Measurements from ENCODE around the gene PDGFA. TPM values are rescaled to one million over a fixed set of nuclear protein-coding genes. Genes with fewer than 3 reads are reported as not detected.

The PDGFA gene
- total RNA-seq, 2 experiments from 2014 or later = 7.7 TPM

DNA sequence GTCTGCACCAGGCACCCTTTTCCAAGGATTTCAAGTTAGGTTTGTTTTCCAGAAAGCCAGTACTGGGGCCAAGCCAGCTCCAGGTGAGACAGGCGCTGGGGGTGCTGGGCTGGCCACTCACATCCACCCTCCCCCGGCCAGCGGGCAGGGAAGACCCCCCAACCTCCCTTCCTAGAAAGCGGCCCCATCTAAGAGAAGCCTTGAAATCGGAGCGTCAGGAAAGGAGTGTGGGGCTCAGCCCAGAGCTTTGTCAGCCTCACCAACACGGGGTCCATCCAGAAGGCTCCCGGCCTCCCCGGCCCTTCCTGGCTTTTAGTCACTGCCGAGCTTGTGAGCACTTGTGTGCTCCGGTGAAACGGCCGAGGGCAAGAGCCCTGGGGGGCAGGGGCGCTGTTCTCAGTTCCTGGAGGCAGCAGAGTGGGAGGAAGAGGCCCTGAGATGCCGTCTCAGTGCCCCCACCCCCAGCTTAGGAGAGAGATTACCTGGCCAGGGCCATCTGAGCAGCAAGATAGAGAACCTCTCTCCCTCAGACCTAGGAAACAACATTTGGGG lies 39.6 kb downstream of the PDGFA start:
- Mint-ChIP-seq H3K27ac (no peak overlapping the region), H3K27me3 (ENCODE audit: low read depth) (no peaks in the 10 kb centered on the region), H3K9me3 (peaks cover 2% of the 10 kb centered on the region), H3K4me1 (ENCODE audit: low read depth) (no peaks in the 10 kb centered on the region), H3K36me3 (ENCODE audit: low read depth) (no peaks in the 10 kb centered on the region), H3K4me3 (no peak overlapping the region)
- no peak for DNase-seq
- CTCF ChIA-PET = no interaction called here
- intact Hi-C loops (cut with micrococcal nuclease) = no loop called here

DNA sequence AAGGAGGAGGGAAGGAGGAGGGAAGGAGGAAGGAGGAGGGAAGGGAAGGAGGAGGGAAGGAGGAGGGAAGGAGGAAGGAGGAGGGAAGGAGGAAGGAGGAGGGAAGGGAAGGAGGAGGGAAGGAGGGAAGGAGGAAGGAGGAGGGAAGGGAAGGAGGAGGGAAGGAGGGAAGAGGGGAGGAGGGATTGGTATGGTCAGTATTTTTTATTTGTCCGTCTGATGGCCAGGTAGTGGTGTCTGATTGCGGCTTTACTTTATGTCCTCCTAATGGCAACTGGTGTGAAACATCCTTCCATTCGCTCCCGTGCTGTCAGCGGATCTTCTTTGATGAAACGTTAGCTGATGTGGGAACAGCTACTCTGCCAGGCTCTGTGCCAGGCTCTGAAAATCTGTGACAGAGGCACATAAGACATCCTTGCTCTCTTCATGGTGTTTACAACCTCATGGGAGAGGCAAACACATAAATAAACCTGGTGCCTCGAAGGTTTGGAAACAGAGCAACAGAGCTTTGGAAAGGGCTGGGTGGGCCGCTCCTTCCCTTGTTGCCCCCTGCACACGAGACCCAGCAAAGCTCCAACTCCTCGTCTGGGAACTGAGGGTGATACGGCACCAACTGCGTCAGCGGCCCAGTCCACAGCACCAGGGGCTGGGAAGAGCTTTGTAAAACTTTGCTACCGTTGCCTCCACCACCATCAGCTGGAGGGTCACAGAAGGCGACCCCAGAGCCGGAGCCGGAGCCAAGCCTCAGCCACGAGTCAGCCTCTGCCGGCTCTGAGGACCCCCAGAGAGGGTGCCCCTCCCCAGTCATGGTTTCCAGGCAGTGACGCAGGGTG lies 40.3 kb downstream of the PDGFA start:
- no peaks in the 10 kb centered on the region for H3K4me1 Mint-ChIP-seq (ENCODE audit: low read depth)
- intact Hi-C loops (cut with micrococcal nuclease) = no loop called here
- CTCF ChIA-PET = no interaction called here

DNA sequence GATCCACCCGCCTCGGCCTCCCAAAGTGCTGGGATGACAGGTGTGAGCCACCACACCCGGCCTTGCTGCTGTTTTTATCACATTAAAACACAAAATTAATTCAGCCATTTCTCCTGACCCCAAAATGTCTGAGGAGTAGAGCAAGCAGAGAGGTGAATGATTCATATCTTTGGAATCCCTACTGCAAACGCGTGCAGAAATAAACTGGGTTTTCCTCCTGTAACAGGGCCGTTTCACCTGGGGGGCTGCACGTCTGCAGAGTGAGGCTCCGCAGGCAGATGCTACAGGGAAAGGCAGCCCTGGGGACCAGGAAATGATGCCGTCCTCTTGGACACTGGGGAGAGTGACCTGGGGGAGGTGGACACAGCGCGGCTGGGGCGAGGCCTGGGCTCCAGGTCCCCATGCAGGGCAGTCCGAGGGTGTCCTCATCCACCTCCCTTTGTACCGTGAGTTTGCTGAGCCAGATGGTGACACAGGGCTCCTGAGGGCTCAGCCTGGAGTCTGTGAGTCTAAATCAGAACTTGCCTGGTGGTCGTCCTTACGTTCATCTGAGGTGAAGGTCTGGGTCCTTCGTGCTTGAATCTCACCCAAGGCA lies 41.9 kb downstream of the PDGFA start:
- H3K27ac Mint-ChIP-seq = no peak overlapping the region
- peaks cover 5% of the 10 kb centered on the region for H3K9me3 Mint-ChIP-seq
- no peaks in the 10 kb centered on the region for H3K4me1 Mint-ChIP-seq (ENCODE audit: low read depth)
- no peaks in the 10 kb centered on the region for H3K27me3 Mint-ChIP-seq (ENCODE audit: low read depth)
- peaks cover 2% of the 10 kb centered on the region for H3K36me3 Mint-ChIP-seq (ENCODE audit: low read depth)
- intact Hi-C loops (cut with micrococcal nuclease) = no loop called here
- CTCF ChIA-PET = no interaction called here
- DNase-seq = no peak
- no peak overlapping the region for H3K4me3 Mint-ChIP-seq

More for the DNA sequence above, 40.3 kb downstream of the PDGFA start:
- Mint-ChIP-seq H3K27ac (no peak overlapping the region), H3K27me3 (ENCODE audit: low read depth) (no peaks in the 10 kb centered on the region), H3K9me3 (peaks cover 4% of the 10 kb centered on the region), H3K4me3 (no peak overlapping the region), H3K36me3 (ENCODE audit: low read depth) (no peaks in the 10 kb centered on the region)
- DNase-seq = no peak

DNA sequence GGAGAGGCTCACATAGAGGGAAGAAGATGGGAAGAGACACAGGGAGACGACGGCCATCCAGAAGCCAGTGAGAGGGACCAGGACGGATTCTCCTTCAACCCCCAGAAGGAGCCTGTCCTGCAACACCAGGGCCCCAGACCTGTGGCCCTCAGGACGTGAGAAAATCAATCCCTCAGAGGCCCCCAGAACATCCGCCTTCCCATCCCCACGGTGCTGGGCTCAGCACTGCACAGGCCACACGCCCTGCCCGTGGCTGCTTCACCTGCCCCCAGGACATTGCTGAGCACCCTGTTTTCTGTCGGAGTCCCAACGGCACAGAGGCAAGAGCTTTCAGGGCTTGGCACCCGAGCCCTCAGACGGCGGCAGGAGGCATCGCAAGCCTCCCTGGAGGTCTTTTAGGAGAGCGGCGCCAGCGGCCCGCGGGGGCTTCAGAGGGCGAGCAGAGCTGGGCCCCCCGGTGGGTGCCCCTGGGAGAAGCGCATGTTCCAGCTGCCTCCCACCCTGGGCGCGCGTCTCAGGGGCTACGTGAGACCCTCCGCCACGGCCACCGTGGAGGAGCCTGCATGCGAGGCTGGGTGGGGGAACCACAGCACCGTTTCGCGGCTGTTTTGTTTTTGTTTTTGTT lies 42.8 kb downstream of the PDGFA start:
- Mint-ChIP-seq H3K9me3 (peaks cover 4% of the 10 kb centered on the region), H3K36me3 (ENCODE audit: low read depth) (peaks cover 2% of the 10 kb centered on the region), H3K4me3 (no peak overlapping the region), H3K4me1 (ENCODE audit: low read depth) (peaks cover 4% of the 10 kb centered on the region), H3K27ac (no peak overlapping the region), H3K27me3 (ENCODE audit: low read depth) (no peaks in the 10 kb centered on the region)
- no peak for DNase-seq
- CTCF ChIA-PET = no interaction called here
- intact Hi-C loops (cut with micrococcal nuclease) = no loop called here

DNA sequence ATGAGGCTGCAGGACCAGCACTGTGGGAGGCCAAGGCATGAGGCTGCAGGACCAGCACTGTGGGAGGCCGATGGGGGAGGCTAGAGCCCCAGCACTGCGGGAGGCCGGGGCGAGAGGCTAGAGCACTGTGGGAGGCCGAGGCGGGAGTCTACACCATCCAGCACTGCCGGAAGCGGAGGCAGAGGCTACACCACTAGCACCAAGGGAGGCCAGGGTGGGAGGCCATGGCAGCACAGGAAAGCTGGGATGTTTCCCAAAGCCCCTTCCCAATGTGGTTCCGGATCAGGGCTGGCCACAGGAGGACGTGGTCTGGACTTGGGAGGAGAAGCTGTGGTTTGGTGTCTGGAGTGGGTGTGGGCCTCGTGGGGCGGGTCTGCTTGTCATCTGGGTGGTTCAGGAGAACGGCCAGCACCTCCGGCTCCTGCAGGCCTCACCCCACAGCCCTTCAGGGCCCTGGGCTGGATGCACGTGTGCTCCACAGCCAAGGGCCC lies 43.6 kb downstream of the PDGFA start:
- H3K27ac Mint-ChIP-seq = no peak overlapping the region
- peaks cover 4% of the 10 kb centered on the region for H3K4me1 Mint-ChIP-seq (ENCODE audit: low read depth)
- peaks cover 4% of the 10 kb centered on the region for H3K9me3 Mint-ChIP-seq
- intact Hi-C loops (cut with micrococcal nuclease) = no loop called here
- H3K27me3 Mint-ChIP-seq (ENCODE audit: low read depth) = no peaks in the 10 kb centered on the region
- CTCF ChIA-PET = no interaction called here
- DNase-seq = no peak
- H3K4me3 Mint-ChIP-seq = no peak overlapping the region
- H3K36me3 Mint-ChIP-seq (ENCODE audit: low read depth) = peaks cover 2% of the 10 kb centered on the region

DNA sequence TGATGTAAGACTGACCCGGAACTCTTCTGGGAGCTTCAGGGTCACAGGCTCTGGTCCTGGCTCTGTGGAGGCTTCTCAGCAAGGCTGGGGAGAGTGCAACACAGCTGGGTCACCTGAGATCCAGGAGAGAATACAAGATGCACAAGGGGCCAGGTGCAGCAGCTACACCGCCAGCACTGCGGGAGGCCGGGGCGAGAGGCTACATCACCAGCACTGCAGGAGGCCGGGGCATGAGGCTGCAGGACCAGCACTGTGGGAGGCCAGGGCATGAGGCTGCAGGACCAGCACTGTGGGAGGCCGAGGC lies 44.3 kb downstream of the PDGFA start:
- H3K4me1 Mint-ChIP-seq (ENCODE audit: low read depth) = peaks cover 4% of the 10 kb centered on the region
- intact Hi-C loops (cut with micrococcal nuclease) = no loop called here
- no peak overlapping the region for H3K27ac Mint-ChIP-seq

DNA sequence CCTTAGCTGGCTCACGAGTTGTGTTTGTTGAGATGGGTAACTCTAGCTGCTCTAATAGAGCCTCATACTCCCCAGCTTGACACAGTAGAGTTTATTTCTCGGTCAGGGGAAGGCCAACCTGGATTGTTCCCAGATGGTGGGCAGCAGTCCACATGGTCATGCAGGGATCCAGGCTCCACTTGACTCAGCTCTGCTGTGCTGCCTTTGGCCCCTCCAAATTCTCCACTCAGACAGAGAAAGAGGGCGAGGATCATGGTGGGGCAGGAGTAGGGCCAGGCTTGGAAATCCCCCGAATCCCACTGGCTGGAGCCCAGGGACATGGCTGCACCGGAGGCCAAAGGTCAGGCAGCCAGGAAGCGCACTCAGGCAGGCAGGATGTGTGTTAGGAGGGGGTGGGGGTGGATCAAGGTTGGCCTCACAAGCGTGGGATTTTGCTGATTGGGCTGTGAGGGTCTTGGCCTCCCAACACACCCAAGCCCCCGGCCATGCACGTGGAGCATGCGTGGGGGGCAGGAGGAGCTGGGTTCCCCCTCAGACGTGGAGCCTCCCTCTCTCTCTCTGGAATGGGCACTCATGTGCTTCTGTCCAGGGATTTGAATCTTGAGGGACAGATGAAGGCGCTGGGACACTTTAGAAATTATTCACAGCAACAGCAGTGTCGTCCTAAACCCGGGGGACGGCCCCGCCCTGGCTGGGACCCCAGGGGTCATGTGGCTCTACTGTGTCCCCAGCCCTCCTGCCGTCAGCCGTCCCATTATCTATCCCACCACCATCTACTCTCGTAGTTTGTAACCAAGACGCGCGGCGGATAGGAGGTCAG lies 44.8 kb downstream of the PDGFA start:
- peaks cover 4% of the 10 kb centered on the region for H3K4me1 Mint-ChIP-seq (ENCODE audit: low read depth)
- intact Hi-C loops (cut with micrococcal nuclease) = no loop called here
- CTCF ChIA-PET = no interaction called here
- no peak overlapping the region for H3K4me3 Mint-ChIP-seq
- H3K9me3 Mint-ChIP-seq = peaks cover 4% of the 10 kb centered on the region
- no peak overlapping the region for H3K27ac Mint-ChIP-seq
- peaks cover 2% of the 10 kb centered on the region for H3K36me3 Mint-ChIP-seq (ENCODE audit: low read depth)
- H3K27me3 Mint-ChIP-seq (ENCODE audit: low read depth) = no peaks in the 10 kb centered on the region
- no peak for DNase-seq

More for the DNA sequence above, 44.3 kb downstream of the PDGFA start:
- Mint-ChIP-seq H3K9me3 (peaks cover 4% of the 10 kb centered on the region), H3K27me3 (ENCODE audit: low read depth) (no peaks in the 10 kb centered on the region), H3K4me3 (no peak overlapping the region), H3K36me3 (ENCODE audit: low read depth) (peaks cover 2% of the 10 kb centered on the region)
- CTCF ChIA-PET = no interaction called here
- DNase-seq = no peak

DNA sequence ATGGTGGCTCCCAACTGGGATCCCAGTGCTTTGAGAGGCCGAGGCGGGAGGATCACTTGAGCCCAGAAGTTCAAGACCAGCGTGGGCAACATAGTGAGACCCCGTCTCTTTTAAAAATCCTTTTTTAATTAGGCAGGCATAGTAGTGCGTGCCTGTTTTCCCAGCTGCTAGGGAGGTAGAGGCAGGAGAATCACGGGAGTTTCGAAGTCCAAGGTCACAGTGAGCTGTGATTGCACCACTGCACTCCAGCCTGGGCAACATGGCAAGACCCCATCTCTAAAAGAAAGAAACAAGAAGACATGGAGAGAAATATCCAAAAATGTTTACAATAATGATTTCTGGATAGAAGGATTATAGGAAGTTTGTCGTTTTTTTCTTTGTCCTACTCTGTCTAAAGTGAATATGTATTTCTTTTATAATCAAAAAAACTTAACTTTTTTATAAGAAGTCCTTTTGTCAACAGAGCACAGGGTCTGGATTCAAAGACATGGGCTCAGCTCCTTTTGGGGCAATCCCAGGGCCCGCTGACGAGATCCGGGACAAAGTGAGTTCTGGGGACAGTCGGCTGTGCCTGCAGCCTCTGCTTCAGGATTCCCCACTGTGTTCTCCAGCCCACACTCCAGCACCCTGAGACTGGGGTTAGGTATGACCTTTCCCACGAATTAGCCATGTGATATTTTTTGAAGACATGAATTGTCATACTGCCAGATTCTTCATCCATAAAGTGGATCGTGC lies 45.6 kb downstream of the PDGFA start:
- Mint-ChIP-seq H3K4me1 (ENCODE audit: low read depth) (peaks cover 5% of the 10 kb centered on the region), H3K27me3 (ENCODE audit: low read depth) (no peaks in the 10 kb centered on the region), H3K27ac (no peak overlapping the region), H3K36me3 (ENCODE audit: low read depth) (peaks cover 2% of the 10 kb centered on the region), H3K9me3 (peaks cover 4% of the 10 kb centered on the region), H3K4me3 (no peak overlapping the region)
- intact Hi-C loops (cut with micrococcal nuclease) = no loop called here
- no peak for DNase-seq
- CTCF ChIA-PET = no interaction called here

DNA sequence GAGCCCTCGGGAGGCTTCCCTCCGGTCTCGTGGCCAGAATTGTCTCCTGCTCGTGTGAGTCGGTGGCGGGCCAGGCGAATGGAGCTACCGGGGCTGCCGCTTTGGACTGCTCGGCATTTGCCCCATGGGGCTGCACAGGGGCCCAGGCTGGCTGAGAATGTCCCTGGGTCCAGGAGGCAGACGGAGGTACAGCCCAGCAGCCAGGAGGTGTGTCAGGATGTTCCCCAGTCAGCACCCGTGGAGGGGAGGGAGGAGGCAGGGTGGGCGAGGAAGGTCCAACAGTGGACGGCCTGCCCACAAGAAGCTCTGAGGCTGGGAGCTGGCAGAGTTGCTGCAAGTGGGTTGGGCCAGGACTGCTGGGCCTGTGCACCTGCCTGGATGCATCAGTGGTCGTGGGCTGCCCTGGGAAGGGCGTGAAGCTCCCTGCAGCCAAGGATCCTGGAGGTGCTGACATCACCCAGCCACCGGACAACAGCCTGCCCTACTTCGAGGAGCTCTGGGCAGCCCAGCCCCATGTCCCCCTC lies 46.4 kb downstream of the PDGFA start:
- H3K4me1 Mint-ChIP-seq (ENCODE audit: low read depth) = peaks cover 10% of the 10 kb centered on the region
- CTCF ChIA-PET = interaction anchor here (1.1 kb wide), 1 partner anchor 152 kb away, joined by 3 read pairs; no protein-coding TSS in a partner anchor
- intact Hi-C loops (cut with micrococcal nuclease) = no loop called here
- no peak for DNase-seq
- H3K27ac Mint-ChIP-seq = no peak overlapping the region
- no peak overlapping the region for H3K4me3 Mint-ChIP-seq
- no peaks in the 10 kb centered on the region for H3K27me3 Mint-ChIP-seq (ENCODE audit: low read depth)
- H3K36me3 Mint-ChIP-seq (ENCODE audit: low read depth) = peaks cover 2% of the 10 kb centered on the region
- H3K9me3 Mint-ChIP-seq = peaks cover 7% of the 10 kb centered on the region

DNA sequence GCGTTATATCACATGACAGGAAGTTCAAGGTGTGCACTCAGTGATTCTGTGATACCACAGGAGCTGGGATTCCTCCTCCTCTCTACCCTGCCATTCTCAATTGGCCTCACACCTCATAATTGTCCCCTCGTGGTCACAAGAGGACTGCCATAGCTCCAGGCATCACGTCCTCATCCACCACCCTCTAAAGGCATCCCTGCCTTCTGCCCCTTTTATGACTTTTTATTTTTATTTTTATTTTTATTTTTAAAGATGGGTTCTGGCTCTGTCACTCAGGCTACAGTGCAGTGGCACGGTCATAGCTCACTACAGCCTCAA lies 47.0 kb downstream of the PDGFA start:
- Mint-ChIP-seq H3K27ac (no peak overlapping the region), H3K4me3 (no peak overlapping the region), H3K36me3 (ENCODE audit: low read depth) (peaks cover 2% of the 10 kb centered on the region), H3K9me3 (peaks cover 12% of the 10 kb centered on the region), H3K4me1 (ENCODE audit: low read depth) (peaks cover 10% of the 10 kb centered on the region), H3K27me3 (ENCODE audit: low read depth) (no peaks in the 10 kb centered on the region)
- intact Hi-C loops (cut with micrococcal nuclease) = no loop called here
- DNase-seq = no peak
- CTCF ChIA-PET = interaction anchor here (0.6 to 1.1 kb wide), 2 partner anchors 151 to 191 kb away, joined by 3 to 5 read pairs; no protein-coding TSS in a partner anchor

DNA sequence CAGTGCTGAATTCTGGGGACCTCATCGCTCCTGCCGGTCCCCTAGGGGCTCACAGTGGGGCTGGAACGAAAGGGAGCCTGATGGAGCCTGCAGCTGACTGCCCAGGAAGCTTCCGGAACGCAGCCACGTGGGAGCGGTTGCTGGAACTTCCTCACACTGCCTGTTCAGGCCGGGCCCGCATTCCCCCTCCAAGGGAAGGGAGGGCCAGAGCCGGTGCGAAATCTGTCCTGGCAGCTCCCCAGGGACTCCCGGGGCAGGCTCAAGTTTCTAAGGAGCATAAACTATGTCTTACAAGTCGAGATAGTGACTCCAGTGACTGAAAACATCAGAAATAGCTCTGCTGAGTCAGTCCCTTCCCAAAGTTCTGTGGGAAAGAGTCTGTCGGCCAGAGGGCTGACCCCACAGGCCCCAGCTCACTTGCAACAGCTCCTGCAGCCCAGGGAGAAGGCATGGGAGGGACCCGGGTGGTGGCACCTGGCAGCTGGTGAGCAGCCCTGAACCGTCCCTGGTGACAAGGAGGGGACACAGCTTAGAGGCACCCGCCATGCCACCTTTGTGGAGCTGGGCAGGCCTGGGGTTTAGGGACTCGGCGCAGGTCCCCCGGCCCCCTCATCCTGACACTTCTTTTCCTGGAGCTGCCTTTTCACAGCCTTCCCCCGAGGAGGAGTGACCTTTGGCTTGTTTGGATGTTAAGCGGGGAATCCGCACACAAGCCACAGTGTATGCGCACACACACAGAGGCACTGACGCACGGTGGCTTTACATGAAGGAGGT lies 47.6 kb downstream of the PDGFA start:
- CTCF ChIA-PET = interaction anchor here (0.6 to 1.1 kb wide), 2 partner anchors 151 to 190 kb away, joined by 3 to 5 read pairs; no protein-coding TSS in a partner anchor
- Mint-ChIP-seq H3K4me1 (ENCODE audit: low read depth) (peaks cover 10% of the 10 kb centered on the region), H3K9me3 (peaks cover 12% of the 10 kb centered on the region), H3K27ac (no peak overlapping the region), H3K4me3 (no peak overlapping the region), H3K27me3 (ENCODE audit: low read depth) (no peaks in the 10 kb centered on the region), H3K36me3 (ENCODE audit: low read depth) (peaks cover 2% of the 10 kb centered on the region)
- intact Hi-C loops (cut with micrococcal nuclease) = no loop called here
- DNase-seq = peak; percentile 23
